LNCaP clone FGC (cell line): ENCODE measurements around the gene GPC5.

Experiments used
- DNase-seq: peaks from one replicate; pipeline ENCODE4 v3.0.0-alpha.2; 2011; ENCODE audit warnings: low read depth
- H3K4me3 ChIP-seq: 2 replicates; pipeline ENCODE4 v1.5.1; 2011; ENCODE audit warnings: mild to moderate bottlenecking, low read depth, low read length, control low read depth
- CTCF ChIP-seq: IDR thresholded peaks from 2 replicates; pipeline ENCODE4 v1.5.1; 2012; ENCODE audit warnings: mild to moderate bottlenecking; ENCODE audit not compliant: control insufficient read depth, insufficient read depth; ENCODE audit errors: extremely low read depth

The GPC5 gene

GRCh38 chr13:91595677-91596076 is 197.3 kb downstream of the GPC5 start:
- no peak overlapping the region for H3K4me3 ChIP-seq
- no peak for TF ChIP-seq CTCF
- no peak for DNase-seq

GRCh38 chr13:91596842-91597241 is 198.4 kb downstream of the GPC5 start:
- H3K4me3 ChIP-seq, result no peak overlapping the region
- no peak for TF ChIP-seq CTCF
- DNase-seq, result no peak

- TF ChIP-seq CTCF, result no peak
- H3K4me3 ChIP-seq, result no peak overlapping the region
- no peak for DNase-seq
Observed at GRCh38 chr13:91598655-91599054, 200.2 kb downstream of the GPC5 start.

GRCh38 chr13:91601273-91601672 is 202.9 kb downstream of the GPC5 start:
- TF ChIP-seq CTCF, result no peak
- H3K4me3 ChIP-seq, result no peak overlapping the region

GRCh38 chr13:91601807-91602206 is 203.4 kb downstream of the GPC5 start:
- no peak for TF ChIP-seq CTCF
- H3K4me3 ChIP-seq, result no peak overlapping the region
- DNase-seq, result no peak

More at GRCh38 chr13:91601273-91601672, 202.9 kb downstream of the GPC5 start:
- no peak for DNase-seq

GRCh38 chr13:91609353-91609752 is 210.9 kb downstream of the GPC5 start:
- TF ChIP-seq CTCF, result no peak
- DNase-seq, result no peak

GRCh38 chr13:91618315-91618714 is 219.9 kb downstream of the GPC5 start:
- DNase-seq, result no peak
- H3K4me3 ChIP-seq, result no peak overlapping the region
- no peak for TF ChIP-seq CTCF

More at GRCh38 chr13:91609353-91609752, 210.9 kb downstream of the GPC5 start:
- H3K4me3 ChIP-seq, result no peak overlapping the region
